ENCODE data around the gene LRRC73. TPM values are rescaled to one million over a fixed set of nuclear protein-coding genes. Genes with fewer than 3 reads are reported as not detected.

LRRC73 gene
- total RNA-seq, 1 donor from 2014 or later = not detected

DNA sequence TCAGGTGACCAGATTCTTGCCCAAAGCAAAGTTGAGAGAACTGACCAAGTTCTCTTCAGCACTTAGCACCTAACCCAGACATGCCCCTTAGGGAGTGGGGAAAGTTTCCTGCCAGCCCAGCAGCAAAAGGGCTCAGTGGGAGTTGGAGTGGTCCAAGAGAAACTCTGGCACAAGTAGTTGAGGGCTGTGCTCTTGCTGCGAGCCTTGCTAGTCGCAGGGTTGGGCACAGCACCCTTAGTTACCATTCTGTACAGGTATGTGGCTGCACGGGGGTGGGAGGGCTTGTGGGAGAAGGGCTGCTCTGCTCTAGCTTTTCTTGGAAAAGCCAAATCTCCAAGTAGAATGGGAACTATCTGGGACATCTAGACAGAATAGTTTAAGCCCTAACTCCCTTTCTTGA lies 13.1 kb upstream of the LRRC73 start:
- no peak overlapping the region for H3K27ac ChIP-seq
- H3K27me3 ChIP-seq = no peaks in the 10 kb centered on the region
- peaks cover 79 to 90% of the 10 kb centered on the region in 2 donors for H3K36me3 ChIP-seq
- H3K4me1 ChIP-seq = peaks cover under 1 to 4% of the 10 kb centered on the region in 2 donors
- DNase-seq (ENCODE audit: low spot score in 2 of 2) = no peak
- intact Hi-C loops (cut with DNase I) = no loop called here
- no peaks in the 10 kb centered on the region for H3K9me3 ChIP-seq
- H3K4me3 ChIP-seq = no peak overlapping the region
- TF ChIP-seq, protein P1, sequence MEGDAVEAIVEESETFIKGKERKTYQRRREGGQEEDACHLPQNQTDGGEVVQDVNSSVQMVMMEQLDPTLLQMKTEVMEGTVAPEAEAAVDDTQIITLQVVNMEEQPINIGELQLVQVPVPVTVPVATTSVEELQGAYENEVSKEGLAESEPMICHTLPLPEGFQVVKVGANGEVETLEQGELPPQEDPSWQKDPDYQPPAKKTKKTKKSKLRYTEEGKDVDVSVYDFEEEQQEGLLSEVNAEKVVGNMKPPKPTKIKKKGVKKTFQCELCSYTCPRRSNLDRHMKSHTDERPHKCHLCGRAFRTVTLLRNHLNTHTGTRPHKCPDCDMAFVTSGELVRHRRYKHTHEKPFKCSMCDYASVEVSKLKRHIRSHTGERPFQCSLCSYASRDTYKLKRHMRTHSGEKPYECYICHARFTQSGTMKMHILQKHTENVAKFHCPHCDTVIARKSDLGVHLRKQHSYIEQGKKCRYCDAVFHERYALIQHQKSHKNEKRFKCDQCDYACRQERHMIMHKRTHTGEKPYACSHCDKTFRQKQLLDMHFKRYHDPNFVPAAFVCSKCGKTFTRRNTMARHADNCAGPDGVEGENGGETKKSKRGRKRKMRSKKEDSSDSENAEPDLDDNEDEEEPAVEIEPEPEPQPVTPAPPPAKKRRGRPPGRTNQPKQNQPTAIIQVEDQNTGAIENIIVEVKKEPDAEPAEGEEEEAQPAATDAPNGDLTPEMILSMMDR (IDR thresholded peaks at IDR 0.05) = no peak

DNA sequence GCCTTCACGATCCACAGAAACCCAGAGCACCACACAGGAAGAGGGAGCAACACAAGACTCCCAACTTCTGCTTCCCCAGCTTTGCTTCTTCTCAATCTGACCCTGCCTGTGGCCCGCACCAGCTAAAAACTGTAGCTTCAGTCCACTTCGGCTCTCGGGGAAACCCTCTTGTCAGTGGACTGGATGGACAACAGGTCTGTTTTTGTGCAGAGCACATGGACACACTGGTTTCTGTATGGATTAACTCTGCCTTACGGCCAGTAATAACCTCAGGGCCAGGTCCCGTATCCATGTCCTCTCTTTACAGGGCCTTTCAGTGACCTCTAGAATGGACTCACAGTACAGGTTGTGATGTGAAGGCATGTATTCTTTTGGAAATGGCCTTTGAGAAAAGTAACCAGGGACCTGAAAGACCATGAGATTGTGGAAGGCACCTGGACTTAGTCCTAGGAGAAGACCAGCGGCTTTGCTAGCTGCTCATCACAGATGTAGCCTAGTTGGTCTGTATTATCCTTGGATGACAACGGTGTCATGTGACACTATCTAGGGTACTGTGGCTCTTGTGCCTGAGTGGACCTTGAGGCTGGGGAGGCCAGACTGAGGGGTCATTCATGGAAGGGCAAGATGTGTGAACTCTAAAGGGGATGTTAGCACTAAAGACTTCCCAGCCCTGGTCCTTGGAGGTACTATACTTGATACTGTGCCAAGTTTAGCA lies 12.6 kb upstream of the LRRC73 start:
- Histone ChIP-seq H3K36me3 (peaks cover 74 to 84% of the 10 kb centered on the region in 2 donors), H3K9me3 (no peaks in the 10 kb centered on the region), H3K4me3 (no peak overlapping the region), H3K4me1 (peaks cover 4 to 7% of the 10 kb centered on the region in 2 donors), H3K27ac (no peak overlapping the region), H3K27me3 (no peaks in the 10 kb centered on the region)
- DNase-seq (ENCODE audit: low spot score in 2 of 2) = no peak
- TF ChIP-seq, protein P1 (IDR thresholded peaks at IDR 0.05) = no peak
- intact Hi-C loops (cut with DNase I) = no loop called here

DNA sequence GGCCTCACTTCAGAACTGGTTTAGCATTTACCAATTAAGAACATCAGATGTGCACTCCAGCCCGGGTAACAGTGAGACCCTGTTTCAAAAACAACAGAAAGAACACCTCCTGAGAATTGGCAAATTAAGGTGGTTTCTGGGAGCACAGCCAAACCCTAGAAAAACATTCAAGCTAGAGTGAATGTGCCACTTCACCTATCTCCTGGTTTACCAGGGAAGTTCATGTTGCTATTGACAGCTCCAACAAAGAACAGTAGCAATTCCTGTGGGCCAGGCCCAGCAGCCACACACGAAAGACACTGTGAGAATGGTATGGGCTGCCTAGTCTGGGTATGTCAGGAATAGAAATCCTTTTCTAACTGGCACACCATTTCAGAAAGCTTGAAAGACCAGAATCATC lies 11.7 kb upstream of the LRRC73 start:
- Histone ChIP-seq H3K4me3 (no peak overlapping the region), H3K4me1 (peaks cover 4 to 10% of the 10 kb centered on the region in 2 donors), H3K9me3 (no peaks in the 10 kb centered on the region), H3K27me3 (no peaks in the 10 kb centered on the region), H3K27ac (no peak overlapping the region), H3K36me3 (peaks cover 66 to 76% of the 10 kb centered on the region in 2 donors)
- DNase-seq (ENCODE audit: low spot score in 2 of 2) = no peak
- TF ChIP-seq, protein P1 (IDR thresholded peaks at IDR 0.05) = no peak
- intact Hi-C loops (cut with DNase I) = no loop called here

DNA sequence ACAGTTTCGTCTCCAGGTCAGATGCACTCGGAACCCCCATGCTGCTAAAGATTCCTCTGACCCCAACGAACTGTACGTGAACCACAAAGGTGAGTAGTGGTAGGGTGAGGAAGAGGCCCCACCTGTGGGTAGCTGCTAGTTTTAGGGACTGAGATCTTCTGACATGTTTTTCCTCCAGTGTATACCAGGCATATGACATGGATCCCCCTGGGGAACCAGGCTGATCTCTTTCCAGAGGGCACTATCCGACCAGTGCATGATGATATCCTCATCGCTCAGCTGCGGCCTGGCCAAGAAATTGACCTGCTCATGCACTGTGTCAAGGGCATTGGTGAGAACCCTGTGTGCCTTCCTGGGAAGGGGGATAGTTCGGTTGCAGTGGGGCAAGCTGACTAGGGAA lies 10.0 kb upstream of the LRRC73 start:
- Histone ChIP-seq H3K27me3 (no peaks in the 10 kb centered on the region), H3K4me3 (no peak overlapping the region), H3K27ac (no peak overlapping the region), H3K9me3 (no peaks in the 10 kb centered on the region), H3K4me1 (peaks cover 11 to 22% of the 10 kb centered on the region in 2 donors), H3K36me3 (peaks cover 55 to 65% of the 10 kb centered on the region in 2 donors)
- TF ChIP-seq, protein P1 (IDR thresholded peaks at IDR 0.05) = no peak
- intact Hi-C loops (cut with DNase I) = no loop called here
- DNase-seq (ENCODE audit: low spot score in 2 of 2) = no peak

- no peak for DNase-seq (ENCODE audit: low spot score in 2 of 2)
- Histone ChIP-seq H3K4me3 (peak overlapping the region; percentile 81 to 95), H3K9me3 (no peaks in the 10 kb centered on the region), H3K27me3 (no peaks in the 10 kb centered on the region), H3K27ac (peak overlapping the region; percentile 28 to 82), H3K36me3 (peaks cover 42 to 63% of the 10 kb centered on the region in 2 donors), H3K4me1 (peaks cover 11 to 24% of the 10 kb centered on the region in 2 donors)
- intact Hi-C loops (cut with DNase I) = loop anchor here (2.0 to 10.0 kb wide), 8 partner anchors 41 to 1593 kb away; partner anchors contain the start of genes ABCC10, BYSL, GTPBP2 and MED20
- TF ChIP-seq, protein P1 (IDR thresholded peaks at IDR 0.05) = no peak
Measured at GRCh38 chr6:43517505-43518357, 7.6 kb upstream of the LRRC73 start.
